Myocyte (in vitro differentiated cells): ENCODE measurements around the gene KDM5C. TPM values are rescaled to one million over a fixed set of nuclear protein-coding genes. Genes with fewer than 3 reads are reported as not detected.

Source experiments
- DNase-seq: peaks from one replicate; pipeline ENCODE4 v3.0.0-alpha.2; 2012; ENCODE audit warnings: low read depth
- microRNA-seq: library from miRNA; unstranded; fragments of <30 nt; microRNA quantifications from one replicate; pipeline ENCODE4, GENCODE V29; 2016
- total RNA-seq: library from RNA; depleted of rRNA; stranded (reverse); fragments of >200 nt; gene quantifications from 2 replicates; pipeline ENCODE4 v1.2.3, GENCODE V29; 2014

KDM5C gene
- total RNA-seq, 1 donor from 2014 or later, result 71.4 TPM

DNA sequence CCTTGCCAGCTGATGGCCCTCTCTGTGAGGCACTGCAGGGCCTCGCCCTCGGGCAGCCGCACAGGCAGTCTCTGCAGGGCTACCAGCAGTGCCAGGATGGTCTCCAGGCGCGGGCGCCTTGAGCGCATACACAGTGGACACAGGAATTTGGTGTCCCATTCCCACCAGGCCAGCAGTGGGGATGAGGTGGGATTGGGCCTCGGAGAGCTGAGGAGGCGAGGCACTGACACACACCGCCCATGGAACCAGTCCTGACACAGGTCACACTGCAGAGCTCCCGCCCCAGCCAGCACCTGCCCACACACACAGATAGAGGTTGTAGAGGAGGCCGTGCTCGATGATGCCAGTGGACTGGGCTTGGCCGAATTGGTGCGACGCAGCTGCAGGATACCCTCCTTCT lies 30.7 kb downstream of the KDM5C start:
- no peak for DNase-seq

DNA sequence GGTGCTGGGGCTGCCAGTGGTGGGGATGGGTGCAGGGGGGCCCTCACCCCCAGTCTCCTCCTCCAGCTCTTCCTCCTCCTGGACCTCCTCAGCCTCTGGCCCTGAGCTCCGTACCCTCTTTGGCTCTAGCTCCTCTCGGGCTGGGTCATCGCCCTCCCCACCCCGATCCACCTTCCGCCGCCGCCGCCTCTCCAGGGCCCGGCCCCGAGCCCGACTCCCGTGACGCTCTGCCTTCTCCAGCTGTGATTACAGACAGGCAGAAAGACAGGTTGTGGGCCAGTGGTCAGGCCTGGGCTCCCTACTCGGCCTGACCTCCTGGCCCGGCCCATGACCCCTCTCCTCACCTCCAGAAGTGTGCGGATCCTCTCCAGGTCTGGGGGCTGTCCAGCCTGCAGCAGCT lies 31.9 kb downstream of the KDM5C start:
- DNase-seq, result no peak

DNA sequence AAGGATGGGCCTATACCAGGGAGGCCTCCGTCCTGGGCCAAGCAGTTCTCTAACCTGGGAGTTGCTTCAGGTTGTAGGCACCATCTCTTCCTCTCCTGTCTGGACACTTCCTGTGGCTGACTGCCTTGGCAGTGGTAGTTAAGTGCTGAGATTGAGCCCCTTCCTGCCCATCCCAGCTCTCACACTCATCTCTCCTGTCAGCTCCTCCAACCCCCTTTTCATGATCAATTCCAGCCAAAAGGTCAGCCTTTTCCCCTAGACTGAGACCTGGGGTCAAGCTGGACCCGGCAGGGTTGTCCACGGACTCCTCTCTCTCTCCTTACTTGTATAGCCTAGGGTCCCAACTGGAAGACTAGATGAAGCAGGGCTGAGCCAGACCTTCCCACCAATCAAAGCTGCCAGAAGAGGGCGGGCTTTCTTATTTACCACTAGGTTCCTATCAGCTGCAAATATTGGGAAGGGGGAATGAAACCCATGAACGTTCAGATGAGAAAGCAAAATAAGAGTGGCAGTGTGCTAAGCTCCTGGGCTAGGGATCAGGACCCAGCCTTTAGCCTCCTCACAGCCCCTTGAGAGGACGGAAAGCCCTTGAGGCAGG lies 34.5 kb downstream of the KDM5C start:
- no peak for DNase-seq

DNA sequence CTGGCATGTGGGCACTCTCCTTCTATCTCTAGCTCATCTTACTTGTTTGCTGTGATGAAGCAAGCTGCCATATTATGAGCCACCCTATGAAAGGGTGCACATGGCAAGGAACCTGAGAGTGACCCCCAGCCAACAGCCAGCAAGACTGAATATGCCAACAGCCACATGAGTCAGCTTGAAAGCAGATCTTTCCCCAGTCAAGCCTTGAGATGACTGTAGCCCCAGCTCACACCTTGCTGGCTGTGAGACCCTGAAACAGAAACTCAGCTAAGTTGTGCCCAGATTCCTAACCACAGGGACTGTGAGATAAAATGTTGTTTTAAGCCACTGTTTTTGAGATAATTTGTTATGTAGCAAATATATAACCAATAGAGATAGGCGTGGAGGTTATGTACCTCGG lies 36.2 kb downstream of the KDM5C start:
- DNase-seq, result no peak

DNA sequence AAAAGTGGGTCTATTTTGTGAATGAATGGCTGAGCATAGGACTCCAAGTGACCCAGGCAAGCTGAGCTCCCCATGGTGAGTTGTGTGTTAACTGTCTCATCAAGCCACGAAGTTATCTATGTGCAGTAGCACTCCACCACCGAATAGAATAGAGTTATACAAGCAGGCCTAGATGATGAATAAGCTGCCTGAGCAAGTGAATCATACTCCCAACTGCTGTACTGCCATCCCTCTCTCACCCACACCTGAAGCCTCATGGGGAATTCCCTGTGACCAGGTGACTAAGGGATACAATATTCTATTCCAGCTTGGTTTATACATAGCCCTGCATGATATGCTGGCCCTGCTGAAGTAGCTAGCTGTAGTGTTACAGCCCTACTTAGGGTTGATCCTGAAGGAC lies 38.7 kb downstream of the KDM5C start:
- peak; percentile 39 for DNase-seq

DNA sequence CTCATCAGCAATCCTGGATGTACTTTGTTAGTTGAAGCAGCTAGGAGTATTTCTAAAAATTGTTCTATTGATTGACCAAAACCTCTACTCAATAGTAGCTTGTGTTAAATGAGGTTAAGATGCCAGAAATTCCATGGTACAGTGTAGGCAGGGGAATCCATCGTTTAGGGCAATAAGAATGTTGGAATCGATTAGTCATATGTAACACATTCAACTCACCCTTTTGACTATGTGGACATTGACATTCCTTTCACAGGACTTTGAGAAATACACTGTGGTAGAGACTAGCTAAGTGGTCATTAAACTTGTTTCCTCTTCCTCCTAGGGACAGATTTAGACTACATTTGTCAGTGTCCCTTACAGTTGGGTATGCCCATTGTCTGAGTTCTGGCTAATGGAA lies 40.2 kb downstream of the KDM5C start:
- DNase-seq, result peak; percentile 53

DNA sequence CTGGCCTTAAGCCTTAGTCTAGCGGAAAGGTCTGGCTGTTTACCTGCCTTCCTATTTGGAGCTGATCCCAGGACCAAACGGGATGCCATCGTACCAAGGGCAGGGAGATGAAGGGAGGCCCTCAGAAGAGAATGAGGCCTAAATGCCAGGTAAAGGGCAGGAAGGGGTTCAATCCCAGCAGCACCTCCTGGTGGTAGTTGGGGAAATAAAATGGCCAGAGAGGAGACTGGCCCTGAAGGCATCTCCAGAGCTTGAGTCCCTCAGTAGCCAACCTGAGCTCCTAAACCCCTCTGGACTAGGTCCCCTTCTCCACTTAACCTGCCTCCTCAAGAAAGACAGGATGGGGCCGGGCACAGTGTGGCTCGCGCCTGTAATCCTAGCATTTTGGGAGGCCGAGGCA lies 53.7 kb downstream of the KDM5C start:
- no peak for DNase-seq

DNA sequence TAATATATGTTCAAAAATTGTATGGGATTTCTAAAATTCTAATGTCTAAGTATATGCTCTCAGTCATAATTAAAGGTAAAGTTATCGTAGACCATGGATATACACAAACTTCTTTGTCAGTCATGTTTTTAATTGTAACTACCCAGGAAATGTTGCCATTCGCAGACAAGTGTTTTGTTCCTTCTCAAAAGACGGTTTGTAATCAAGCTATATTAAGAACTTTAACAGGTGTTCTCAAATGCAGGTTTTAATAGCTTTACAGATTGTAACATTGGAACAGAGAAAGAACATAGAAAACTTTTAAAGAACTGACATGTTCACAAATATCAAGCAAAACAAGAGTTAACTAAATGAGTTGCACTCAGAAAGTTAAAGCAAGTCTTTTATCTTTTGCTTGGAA lies 58.9 kb downstream of the KDM5C start:
- no peak for DNase-seq

DNA sequence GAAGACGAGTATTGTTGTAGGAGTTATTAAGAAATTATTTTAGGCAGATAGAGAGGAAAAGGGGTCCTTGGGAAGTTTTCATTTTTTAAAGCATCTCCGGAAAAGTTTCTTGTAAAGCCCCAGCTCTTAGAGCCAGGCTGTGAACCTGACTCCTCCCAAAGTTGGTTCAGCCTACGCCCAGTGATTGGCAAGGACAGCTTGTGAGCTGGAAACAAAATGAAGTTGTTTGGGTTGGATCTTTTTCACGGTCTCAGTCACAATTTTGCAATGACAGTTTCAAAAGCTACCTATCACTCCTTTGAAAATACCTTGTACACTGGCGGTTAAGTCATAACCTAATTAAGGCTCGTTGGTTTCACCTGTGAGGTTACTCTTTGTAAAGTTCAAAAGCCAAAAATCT lies 60.4 kb downstream of the KDM5C start:
- DNase-seq, result peak; percentile 64

DNA sequence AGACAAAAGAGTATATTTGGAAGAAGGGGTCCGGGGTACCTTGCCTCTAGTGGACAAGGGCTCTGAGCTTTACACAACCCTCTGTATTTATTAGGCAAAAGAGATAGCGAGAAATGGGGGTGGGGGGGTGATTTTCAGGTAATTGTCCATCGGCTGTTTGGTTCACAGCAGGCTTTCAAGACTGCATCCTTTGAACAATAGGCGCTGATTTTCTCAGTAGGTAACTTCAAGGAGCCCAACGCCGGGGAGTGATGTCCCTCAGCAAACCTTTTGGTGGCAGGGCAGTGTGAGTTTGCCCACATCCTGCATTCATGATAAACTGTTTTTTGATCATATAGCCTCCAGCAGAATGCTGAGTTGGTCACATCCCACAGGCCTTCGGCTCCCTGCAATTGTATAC lies 61.6 kb downstream of the KDM5C start:
- DNase-seq, result no peak

DNA sequence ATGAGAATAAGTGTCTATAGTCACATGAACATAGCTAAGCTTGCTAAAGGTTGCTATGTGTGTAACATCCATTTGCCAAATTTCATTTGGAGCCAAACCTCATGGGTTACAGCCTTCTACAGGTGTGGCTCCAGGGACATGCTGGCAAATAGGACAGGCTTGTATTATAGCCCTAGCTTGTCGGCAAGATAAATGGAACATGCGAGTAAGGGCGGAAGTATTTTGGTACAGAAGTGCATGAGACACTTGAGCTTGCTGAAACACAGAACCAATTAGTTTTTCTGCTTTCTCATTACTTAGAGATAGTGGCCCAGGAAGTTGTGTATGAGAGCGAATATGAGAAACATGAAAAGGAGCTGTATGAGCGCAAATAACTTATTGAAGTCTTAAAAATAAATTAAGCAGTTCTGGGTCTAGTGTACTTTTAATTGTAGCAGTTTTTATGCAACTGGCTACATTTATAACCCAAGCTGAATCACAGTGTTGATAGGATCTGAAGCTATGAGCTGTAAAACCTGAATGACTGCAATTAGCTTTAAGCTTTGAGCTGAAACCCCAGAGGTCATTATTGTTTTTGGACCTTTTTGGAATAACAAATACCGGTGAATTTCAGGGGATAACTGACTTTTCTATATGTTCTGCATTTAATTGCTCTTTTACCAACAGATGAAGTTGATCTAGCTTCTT lies 64.6 kb downstream of the KDM5C start:
- DNase-seq, result no peak

DNA sequence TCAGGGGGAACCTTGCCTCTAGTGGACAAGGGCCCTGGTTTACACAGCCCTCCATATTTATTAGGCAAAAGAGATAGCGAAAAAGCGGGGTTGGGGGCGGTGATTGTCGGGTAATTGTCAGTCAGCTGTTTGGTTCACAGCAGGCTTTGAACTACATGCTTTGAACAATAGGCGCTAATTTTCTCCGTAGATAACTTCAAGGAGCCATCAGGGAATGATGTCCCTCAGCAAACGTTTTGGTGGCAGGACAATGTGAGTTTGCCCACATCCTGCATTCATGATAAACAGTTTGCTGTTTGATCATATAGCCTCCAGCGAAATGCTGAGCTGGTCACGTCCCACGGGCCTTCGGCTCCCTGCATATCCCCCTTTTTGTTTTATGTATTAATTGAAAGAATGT lies 65.8 kb downstream of the KDM5C start:
- DNase-seq, result no peak

DNA sequence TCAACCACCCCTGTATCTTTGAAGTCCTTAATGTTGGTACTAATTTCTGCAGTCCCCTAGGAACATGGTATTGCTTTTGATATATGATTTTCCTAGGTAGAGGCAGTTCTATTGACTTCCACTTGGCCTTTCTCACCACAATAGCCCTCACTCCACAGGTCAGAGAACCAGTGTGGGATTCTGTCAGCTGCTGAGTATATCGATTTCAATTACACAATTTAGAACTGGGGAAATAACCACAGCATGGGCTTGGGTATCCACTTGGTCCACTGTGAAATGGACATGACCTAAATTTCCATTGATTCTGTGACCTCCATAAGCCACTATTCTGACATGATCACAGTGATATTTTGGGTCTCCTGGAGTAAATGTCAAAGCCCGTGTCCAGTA lies 68.8 kb downstream of the KDM5C start:
- peak; percentile 44 for DNase-seq

DNA sequence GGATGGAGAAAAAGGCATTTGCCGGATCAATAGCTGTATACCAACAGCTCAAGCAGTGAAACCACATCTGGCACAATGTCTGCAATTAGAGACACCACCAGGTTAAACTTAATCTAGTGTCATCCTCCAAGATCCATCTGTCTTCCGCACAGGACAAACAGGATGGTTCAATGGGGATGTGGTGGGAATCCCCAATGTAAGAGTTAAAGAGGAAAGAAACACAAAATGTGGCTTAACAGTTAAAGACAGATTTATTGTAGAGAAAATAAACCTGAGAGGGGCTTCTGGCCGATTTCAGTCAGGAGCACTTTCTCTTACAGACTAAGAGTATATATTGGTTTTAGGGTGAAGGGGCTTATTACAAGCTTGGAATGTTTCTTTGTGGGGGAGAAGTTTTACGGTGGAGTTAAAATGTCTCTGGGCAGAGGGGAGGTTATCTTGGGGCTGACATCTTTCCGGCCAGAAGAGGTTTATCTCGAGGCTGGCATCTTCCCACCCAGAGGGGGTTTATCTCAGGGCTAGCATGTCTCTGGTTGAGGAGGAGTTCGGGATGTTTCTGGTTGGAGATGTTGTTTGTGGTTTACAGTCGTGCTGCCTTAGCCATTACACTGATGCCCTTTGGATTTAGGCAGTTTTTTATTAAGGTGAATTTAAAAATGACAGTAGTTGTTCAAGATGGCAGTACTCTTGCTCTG lies 69.3 kb downstream of the KDM5C start:
- DNase-seq, result no peak

DNA sequence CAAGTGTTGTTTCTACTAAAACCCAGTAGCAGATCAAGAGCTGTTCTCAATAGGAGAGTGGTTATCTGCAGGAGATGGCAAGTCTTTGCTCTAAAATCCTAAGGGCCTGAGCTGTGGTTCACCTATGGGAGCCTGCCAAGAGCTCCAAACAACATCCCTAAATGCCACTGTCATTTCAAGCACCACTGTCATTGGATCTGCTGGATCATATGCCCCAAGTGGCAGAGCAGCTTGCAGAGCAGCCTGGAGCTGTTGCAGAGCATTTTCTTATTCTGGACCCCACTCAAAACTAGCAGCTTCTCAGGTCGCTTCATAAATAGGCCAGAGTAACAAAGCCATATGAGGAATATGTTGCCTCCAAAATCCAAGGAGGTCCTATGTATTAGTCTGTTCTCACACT lies 71.4 kb downstream of the KDM5C start:
- DNase-seq, result peak; percentile 10

Small RNA genes lying within 50 kb of the gene (microRNA-seq; reads per million reads assigned to microRNA genes)
- gene MIR6894, result 1.1 reads per million
- gene MIR6895, result not detected

Other genes with a start within 250 kb of the KDM5C start
- gene GPR173, start 176.4 kb downstream of the KDM5C start, total RNA-seq, result 2.2 and 2.5 TPM in 2 replicates
- gene TSPYL2, start 142.8 kb downstream of the KDM5C start, total RNA-seq, result 14.5 and 19.9 TPM in 2 replicates
- gene KANTR, start 131.1 kb downstream of the KDM5C start, total RNA-seq, result 3.3 and 4.2 TPM in 2 replicates
- 9.2 and 12.3 TPM in 2 replicates for gene IQSEC2, start 56.4 kb upstream of the KDM5C start, total RNA-seq
- gene SMC1A, start 197.4 kb upstream of the KDM5C start, total RNA-seq, result 14.9 and 22.1 TPM in 2 replicates
- 0.16 and 1.1 TPM in 2 replicates for gene RIBC1, start 197.7 kb upstream of the KDM5C start, total RNA-seq
- gene HSD17B10, start 209.2 kb upstream of the KDM5C start, total RNA-seq, result 80.2 and 95.6 TPM in 2 replicates